ENCODE data around the gene ZBTB8B.
"Not testable (repeated sequence)": the region's sequence is repeated elsewhere in the genome, so short reads cannot be mapped to it uniquely, and the experiment has no call there.

The ZBTB8B gene

GRCh38 chr1:32455958-32456357 is 8.9 kb upstream of the ZBTB8B start:
- H3K4me1 ChIP-seq (ENCODE audit: insufficient read depth, low read length), result no peaks in the 10 kb centered on the region
- peaks cover 24% of the 10 kb centered on the region for H3K9me3 ChIP-seq (ENCODE audit: control insufficient read depth, insufficient read depth, low read length)
- H3K9ac ChIP-seq (ENCODE audit: low read depth, low read length), result no peak overlapping the region
- H3K36me3 ChIP-seq (ENCODE audit: insufficient read depth, low read length), result no peaks in the 10 kb centered on the region

DNA sequence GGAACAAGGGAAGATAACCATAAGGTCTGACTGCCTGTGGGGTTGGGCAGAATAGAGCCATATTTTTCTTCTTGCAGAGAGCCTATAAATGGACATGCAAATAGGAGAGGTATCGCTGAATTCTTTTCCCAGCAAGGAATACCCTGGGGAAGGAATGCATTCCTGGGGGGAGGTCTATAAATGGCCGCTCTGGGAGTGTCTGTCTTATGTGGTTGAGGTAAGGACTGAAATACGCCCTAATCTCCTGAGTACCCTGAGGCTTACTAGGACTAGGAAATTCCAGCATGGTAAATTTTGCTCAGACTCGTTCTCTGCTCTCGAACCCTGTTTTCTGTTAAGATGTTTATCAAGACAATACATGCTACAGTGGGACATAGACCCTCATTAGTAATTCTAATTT is 6.1 kb upstream of the ZBTB8B start:
- H3K9ac ChIP-seq (ENCODE audit: low read depth, low read length); H3K36me3 ChIP-seq (ENCODE audit: insufficient read depth, low read length); H3K4me1 ChIP-seq (ENCODE audit: insufficient read depth, low read length): not testable (repeated sequence)
- peaks cover 22% of the 10 kb centered on the region for H3K9me3 ChIP-seq (ENCODE audit: control insufficient read depth, insufficient read depth, low read length)

GRCh38 chr1:32462977-32463376 is 1.9 kb upstream of the ZBTB8B start:
- not testable (repeated sequence) for H3K4me1 ChIP-seq (ENCODE audit: insufficient read depth, low read length); H3K36me3 ChIP-seq (ENCODE audit: insufficient read depth, low read length); H3K9ac ChIP-seq (ENCODE audit: low read depth, low read length)
- peaks cover 21% of the 10 kb centered on the region for H3K9me3 ChIP-seq (ENCODE audit: control insufficient read depth, insufficient read depth, low read length)

GRCh38 chr1:32464191-32464715 is 619 bp upstream of the ZBTB8B start:
- H3K9me3 ChIP-seq (ENCODE audit: control insufficient read depth, insufficient read depth, low read length), result peaks cover 12% of the 10 kb centered on the region
- H3K36me3 ChIP-seq (ENCODE audit: insufficient read depth, low read length), result no peaks in the 10 kb centered on the region
- H3K4me1 ChIP-seq (ENCODE audit: insufficient read depth, low read length), result no peaks in the 10 kb centered on the region
- H3K9ac ChIP-seq (ENCODE audit: low read depth, low read length), result peak overlapping the region; percentile 99

GRCh38 chr1:32465578-32465933 is 684 bp downstream of the ZBTB8B start:
- H3K36me3 ChIP-seq (ENCODE audit: insufficient read depth, low read length), result no peaks in the 10 kb centered on the region

GRCh38 chr1:32466761-32467160 is 1.9 kb downstream of the ZBTB8B start:
- Histone ChIP-seq H3K36me3 (ENCODE audit: insufficient read depth, low read length) (no peaks in the 10 kb centered on the region), H3K9me3 (ENCODE audit: control insufficient read depth, insufficient read depth, low read length) (no peaks in the 10 kb centered on the region)

More at GRCh38 chr1:32465578-32465933, 684 bp downstream of the ZBTB8B start:
- Histone ChIP-seq H3K4me1 (ENCODE audit: insufficient read depth, low read length) (no peaks in the 10 kb centered on the region), H3K9me3 (ENCODE audit: control insufficient read depth, insufficient read depth, low read length) (0 out of 2 replicates have a peak, but pooled peaks cover 1% of the 10 kb centered on the region), H3K9ac (ENCODE audit: low read depth, low read length) (peak overlapping the region; percentile 99; the same call in 1 of the 2 replicates)

GRCh38 chr1:32468791-32469190 is 3.9 kb downstream of the ZBTB8B start:
- Histone ChIP-seq H3K9ac (ENCODE audit: low read depth, low read length) (no peak overlapping the region), H3K36me3 (ENCODE audit: insufficient read depth, low read length) (no peaks in the 10 kb centered on the region), H3K4me1 (ENCODE audit: insufficient read depth, low read length) (no peaks in the 10 kb centered on the region), H3K9me3 (ENCODE audit: control insufficient read depth, insufficient read depth, low read length) (no peaks in the 10 kb centered on the region)

More at GRCh38 chr1:32466761-32467160, 1.9 kb downstream of the ZBTB8B start:
- no peaks in the 10 kb centered on the region for H3K4me1 ChIP-seq (ENCODE audit: insufficient read depth, low read length)
- H3K9ac ChIP-seq (ENCODE audit: low read depth, low read length), result no peak overlapping the region

GRCh38 chr1:32470431-32470830 is 5.6 kb downstream of the ZBTB8B start:
- no peaks in the 10 kb centered on the region for H3K36me3 ChIP-seq (ENCODE audit: insufficient read depth, low read length)

DNA sequence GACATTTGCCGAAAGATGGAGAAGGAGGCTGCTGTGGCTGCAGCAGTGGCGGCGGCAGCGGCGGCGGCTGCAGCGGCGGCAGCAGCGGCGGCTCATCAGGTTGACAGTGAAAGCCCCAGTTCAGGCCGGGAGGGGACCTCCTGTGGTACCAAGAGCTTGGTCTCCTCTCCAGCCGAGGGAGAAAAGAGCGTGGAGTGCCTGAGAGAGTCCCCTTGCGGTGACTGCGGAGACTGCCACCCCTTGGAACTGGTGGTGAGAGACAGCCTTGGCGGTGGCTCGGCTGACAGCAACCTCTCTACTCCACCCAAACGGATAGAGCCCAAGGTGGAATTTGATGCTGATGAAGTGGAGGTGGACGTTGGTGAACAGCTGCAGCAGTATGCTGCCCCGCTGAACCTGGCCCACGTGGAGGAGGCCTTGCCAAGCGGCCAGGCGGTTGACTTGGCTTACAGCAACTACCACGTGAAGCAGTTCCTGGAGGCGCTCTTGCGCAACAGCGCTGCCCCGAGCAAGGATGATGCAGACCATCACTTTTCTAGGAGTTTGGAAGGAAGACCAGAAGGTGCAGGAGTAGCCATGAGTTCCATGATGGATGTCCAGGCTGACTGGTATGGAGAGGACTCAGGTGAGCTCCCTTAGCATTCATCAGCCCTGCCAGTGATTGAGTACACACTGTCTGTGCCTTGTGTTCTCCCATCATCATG is 6.3 kb downstream of the ZBTB8B start:
- Histone ChIP-seq H3K9me3 (ENCODE audit: control insufficient read depth, insufficient read depth, low read length) (no peaks in the 10 kb centered on the region), H3K9ac (ENCODE audit: low read depth, low read length) (no peak overlapping the region), H3K4me1 (ENCODE audit: insufficient read depth, low read length) (no peaks in the 10 kb centered on the region), H3K36me3 (ENCODE audit: insufficient read depth, low read length) (no peaks in the 10 kb centered on the region)

More at GRCh38 chr1:32470431-32470830, 5.6 kb downstream of the ZBTB8B start:
- H3K9ac ChIP-seq (ENCODE audit: low read depth, low read length), result no peak overlapping the region
- no peaks in the 10 kb centered on the region for H3K9me3 ChIP-seq (ENCODE audit: control insufficient read depth, insufficient read depth, low read length)
- no peaks in the 10 kb centered on the region for H3K4me1 ChIP-seq (ENCODE audit: insufficient read depth, low read length)

DNA sequence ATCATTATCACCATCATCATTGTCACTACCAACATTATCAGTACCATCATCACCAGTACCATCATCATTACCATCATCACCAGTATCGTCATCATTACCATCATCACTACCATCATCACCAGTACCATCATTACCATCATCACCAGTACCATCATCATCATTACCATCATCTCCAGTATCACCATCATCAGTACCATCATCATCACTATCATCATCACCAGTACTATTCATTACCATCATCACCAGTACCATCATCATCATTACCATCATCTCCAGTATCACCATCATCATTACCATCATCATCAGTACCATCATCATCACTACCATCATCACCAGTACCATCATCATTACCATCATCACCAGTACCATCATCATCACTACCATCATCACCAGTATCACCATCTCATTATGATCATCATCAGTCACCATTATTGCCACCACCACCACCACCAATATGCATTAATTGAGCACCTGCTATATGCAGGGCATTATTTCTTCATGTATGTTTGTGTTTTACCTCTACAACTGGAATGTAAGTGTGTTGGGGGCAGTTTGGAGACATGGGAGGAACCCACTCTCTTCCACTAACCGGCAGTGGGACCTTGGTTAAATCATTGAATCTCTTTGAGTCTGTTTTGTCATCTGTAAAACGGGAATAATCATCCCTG is 7.0 kb downstream of the ZBTB8B start:
- Histone ChIP-seq H3K9ac (ENCODE audit: low read depth, low read length) (no peak overlapping the region), H3K36me3 (ENCODE audit: insufficient read depth, low read length) (no peaks in the 10 kb centered on the region), H3K4me1 (ENCODE audit: insufficient read depth, low read length) (no peaks in the 10 kb centered on the region), H3K9me3 (ENCODE audit: control insufficient read depth, insufficient read depth, low read length) (no peaks in the 10 kb centered on the region)

- H3K36me3 ChIP-seq (ENCODE audit: insufficient read depth, low read length); H3K9me3 ChIP-seq (ENCODE audit: control insufficient read depth, insufficient read depth, low read length); H3K9ac ChIP-seq (ENCODE audit: low read depth, low read length); H3K4me1 ChIP-seq (ENCODE audit: insufficient read depth, low read length): not testable (repeated sequence)
Measured at GRCh38 chr1:32472966-32473365, 8.1 kb downstream of the ZBTB8B start.

DNA sequence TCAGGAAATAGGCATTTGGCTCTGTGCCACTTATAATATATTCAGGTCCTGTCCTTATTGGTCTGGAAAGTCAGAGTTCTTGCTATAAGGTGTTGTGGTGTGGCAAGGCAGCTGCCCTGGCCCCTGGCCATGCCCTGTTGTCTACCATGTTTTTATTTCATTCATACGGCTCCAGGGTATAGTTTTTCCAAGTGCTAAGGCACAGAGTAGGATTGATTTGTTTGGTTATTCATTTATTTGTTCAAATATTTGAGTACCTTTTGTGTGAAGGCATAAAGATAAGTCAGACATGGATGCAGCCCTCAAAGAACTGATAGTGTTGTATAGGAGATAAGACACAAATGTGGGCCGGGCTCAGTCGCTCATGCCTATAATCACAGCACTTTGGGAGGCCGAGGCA is 10.1 kb downstream of the ZBTB8B start:
- Histone ChIP-seq H3K9ac (ENCODE audit: low read depth, low read length) (no peak overlapping the region), H3K36me3 (ENCODE audit: insufficient read depth, low read length) (no peaks in the 10 kb centered on the region), H3K4me1 (ENCODE audit: insufficient read depth, low read length) (no peaks in the 10 kb centered on the region), H3K9me3 (ENCODE audit: control insufficient read depth, insufficient read depth, low read length) (no peaks in the 10 kb centered on the region)

DNA sequence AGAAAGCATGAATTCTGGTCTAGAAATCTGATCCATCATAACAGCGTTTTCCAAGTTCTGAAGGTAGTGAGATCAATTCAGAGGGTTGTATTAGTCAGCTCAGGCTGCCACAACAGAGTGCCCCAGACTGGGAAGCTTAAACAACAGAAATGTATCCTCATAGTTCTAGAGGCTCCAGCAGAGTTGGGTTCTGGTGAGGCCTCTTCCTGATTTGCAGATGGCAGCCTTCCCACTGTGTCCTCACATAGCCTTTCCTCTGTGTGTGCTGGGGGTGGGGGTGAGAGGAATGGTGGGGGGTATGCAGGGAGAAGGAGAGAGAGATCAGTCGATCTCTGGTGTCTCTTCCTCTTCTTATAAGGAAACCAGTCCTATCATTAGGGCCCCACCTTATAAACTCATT is 15.1 kb downstream of the ZBTB8B start:
- Histone ChIP-seq H3K4me1 (ENCODE audit: insufficient read depth, low read length) (no peaks in the 10 kb centered on the region), H3K9ac (ENCODE audit: low read depth, low read length) (no peak overlapping the region), H3K9me3 (ENCODE audit: control insufficient read depth, insufficient read depth, low read length) (peaks cover 2% of the 10 kb centered on the region; the same call in 1 of the 2 replicates), H3K36me3 (ENCODE audit: insufficient read depth, low read length) (no peaks in the 10 kb centered on the region)

GRCh38 chr1:32480761-32481160 is 15.9 kb downstream of the ZBTB8B start:
- Histone ChIP-seq H3K4me1 (ENCODE audit: insufficient read depth, low read length) (no peaks in the 10 kb centered on the region), H3K9ac (ENCODE audit: low read depth, low read length) (no peak overlapping the region), H3K36me3 (ENCODE audit: insufficient read depth, low read length) (no peaks in the 10 kb centered on the region), H3K9me3 (ENCODE audit: control insufficient read depth, insufficient read depth, low read length) (peaks cover 4% of the 10 kb centered on the region; the same call in 1 of the 2 replicates)

DNA sequence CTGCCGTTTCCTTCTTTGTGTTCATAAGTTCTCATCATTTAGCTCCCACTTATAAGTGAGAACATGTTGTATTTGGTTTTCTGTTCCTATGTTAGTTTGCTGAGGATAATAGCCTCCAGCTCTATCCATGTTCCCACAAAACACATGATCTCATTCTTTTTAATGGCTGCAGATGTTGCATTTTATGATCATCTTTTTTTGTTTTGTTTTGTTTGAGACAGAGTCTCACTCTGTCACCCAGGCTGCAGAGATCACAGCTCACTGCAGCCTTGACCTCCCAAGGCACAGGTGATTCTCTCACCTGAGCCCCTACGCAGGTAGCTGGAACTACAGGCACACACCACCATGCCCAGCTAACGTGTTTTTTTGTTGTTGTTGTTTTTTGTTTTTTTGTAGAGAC is 16.9 kb downstream of the ZBTB8B start:
- not testable (repeated sequence) for H3K9me3 ChIP-seq (ENCODE audit: control insufficient read depth, insufficient read depth, low read length); H3K4me1 ChIP-seq (ENCODE audit: insufficient read depth, low read length); H3K36me3 ChIP-seq (ENCODE audit: insufficient read depth, low read length); H3K9ac ChIP-seq (ENCODE audit: low read depth, low read length)
